Keratinocyte (primary cell): ENCODE results near the gene ERMAP.

Experiments used
- CTCF ChIP-seq, 3 experiments: IDR thresholded peaks in 1 of 3; conservative IDR thresholded peaks in 1 of 3; optimal IDR thresholded peaks in 1 of 3; 2 replicates in 2 of 3; 3 replicates in 1 of 3; pipeline versions ENCODE3 to v1.5.1; 2011; ENCODE audit warnings: low read length in 3 of 3, mild to moderate bottlenecking in 3 of 3, moderate library complexity in 2 of 3, control low read depth in 1 of 3, inconsistent platforms in 1 of 3; ENCODE audit not compliant: insufficient read depth in 2 of 3; ENCODE audit errors: extremely low read depth in 1 of 3
- EZH2 ChIP-seq: IDR thresholded peaks from one replicate; pipeline ENCODE4 v1.6.1; 2012; ENCODE audit warnings: inconsistent platforms, mild to moderate bottlenecking, low read length, moderate library complexity

GRCh38 chr1:42847111-42847595 lies 30.2 kb downstream of the ERMAP start:
- TF ChIP-seq CTCF (optimal IDR thresholded peaks at IDR 0.05 in 1 of 3, IDR thresholded peaks at IDR 0.05 in 1 of 3, conservative IDR thresholded peaks at IDR 0.05 in 1 of 3; ENCODE audit: extremely low read depth in 1 of 3, insufficient read depth in 2 of 3, low read length in 3 of 3) = no peak
- TF ChIP-seq EZH2 = no peak
